Lower lobe of right lung (tissue), 2 donors: ENCODE measurements around the gene CEP131. TPM values are rescaled to one million over a fixed set of nuclear protein-coding genes. Genes with fewer than 3 reads are reported as not detected.

Experiments
- ATAC-seq, 2 donors: fragments of 200-7000 bp; cut with Tn5 transposase; one replicate each; pipeline ENCODE4 v1.9.1; 2020 to 2022; ENCODE audit warnings: mild to moderate bottlenecking in 2 of 2, moderate library complexity in 2 of 2
- DNase-seq: peaks from one replicate; pipeline ENCODE4 v3.0.0-alpha.2; 2020
- H3K27ac ChIP-seq: fragments of 200-600 bp; one replicate; pipeline ENCODE4 v1.8.0; 2022
- H3K27me3 ChIP-seq: fragments of 200-600 bp; one replicate; pipeline ENCODE4 v1.8.0; 2022; ENCODE audit warnings: low read depth
- H3K36me3 ChIP-seq: fragments of 200-600 bp; one replicate; pipeline ENCODE4 v1.8.0; 2022; ENCODE audit warnings: mild to moderate bottlenecking
- H3K4me1 ChIP-seq: fragments of 200-600 bp; one replicate; pipeline ENCODE4 v1.8.0; 2022
- H3K4me3 ChIP-seq: fragments of 200-600 bp; one replicate; pipeline ENCODE4 v1.8.0; 2022; ENCODE audit warnings: mild to moderate bottlenecking
- H3K9me3 ChIP-seq: fragments of 200-600 bp; one replicate; pipeline ENCODE4 v1.8.0; 2022
- intact Hi-C: fragments of 100-400 bp; cut with DNase I; formaldehyde crosslinking; loops from one replicate; pipeline ENCODE4 v1.11.0; 2022
- total RNA-seq: library from RNA; stranded (reverse); fragmentation: NEBNext Ultra II Directional; extraction: Animal tissue kit (Norgen Biotek cat#: 25700); gene quantifications from one replicate; pipeline ENCODE4 v1.2.1, GENCODE V29; 2021
- TF ChIP-seq, protein P1 (sequence below): fragments of 200-600 bp; IDR thresholded peaks from one replicate; pipeline ENCODE4 v1.8.0; 2022; ENCODE audit warnings: antibody characterized with exemption, mild to moderate bottlenecking
- donor health status: DM: no; HTN: yes; CAD: no; lungs with severe emphysema.

CEP131 gene
- total RNA-seq, 1 donor from 2014 or later = 8.3 TPM

DNA sequence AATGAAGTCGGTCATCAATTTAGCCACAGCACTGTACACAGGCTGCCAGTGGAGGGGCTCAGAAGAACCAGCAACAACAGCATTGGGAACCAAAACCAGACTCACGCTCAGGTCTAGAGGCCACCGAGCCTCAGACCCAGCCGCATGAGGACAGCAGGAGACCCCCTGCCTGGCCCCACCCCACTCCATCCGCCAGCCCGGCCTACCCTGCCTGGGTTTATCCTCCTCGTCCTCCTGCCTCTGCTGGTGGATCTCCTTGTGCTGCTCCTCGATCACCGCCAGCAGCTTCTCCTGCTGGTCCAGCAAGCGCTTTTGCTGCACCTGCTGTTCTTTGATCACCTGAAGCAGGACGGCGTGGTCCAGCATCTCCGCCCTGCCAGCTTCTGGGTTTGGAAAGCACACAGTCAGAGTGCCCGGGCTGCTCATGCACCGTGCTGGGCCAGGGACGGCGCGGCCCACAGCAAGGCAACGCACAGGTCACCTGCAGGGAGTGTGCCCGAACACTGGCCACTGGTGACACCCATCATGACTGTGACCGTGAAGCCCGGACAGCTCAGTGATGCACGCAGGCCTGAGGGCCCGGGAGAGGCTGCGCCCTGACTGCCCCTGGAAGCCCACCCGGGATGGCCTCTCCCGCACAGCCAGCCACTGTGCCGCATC, 24.0 kb upstream of the CEP131 start:
- intact Hi-C loops = no loop called here
- Histone ChIP-seq H3K36me3 (peaks cover 39% of the 10 kb centered on the region), H3K4me3 (no peak overlapping the region), H3K27ac (no peak overlapping the region), H3K27me3 (no peaks in the 10 kb centered on the region), H3K4me1 (no peaks in the 10 kb centered on the region), H3K9me3 (no peaks in the 10 kb centered on the region)
- TF ChIP-seq, protein P1, sequence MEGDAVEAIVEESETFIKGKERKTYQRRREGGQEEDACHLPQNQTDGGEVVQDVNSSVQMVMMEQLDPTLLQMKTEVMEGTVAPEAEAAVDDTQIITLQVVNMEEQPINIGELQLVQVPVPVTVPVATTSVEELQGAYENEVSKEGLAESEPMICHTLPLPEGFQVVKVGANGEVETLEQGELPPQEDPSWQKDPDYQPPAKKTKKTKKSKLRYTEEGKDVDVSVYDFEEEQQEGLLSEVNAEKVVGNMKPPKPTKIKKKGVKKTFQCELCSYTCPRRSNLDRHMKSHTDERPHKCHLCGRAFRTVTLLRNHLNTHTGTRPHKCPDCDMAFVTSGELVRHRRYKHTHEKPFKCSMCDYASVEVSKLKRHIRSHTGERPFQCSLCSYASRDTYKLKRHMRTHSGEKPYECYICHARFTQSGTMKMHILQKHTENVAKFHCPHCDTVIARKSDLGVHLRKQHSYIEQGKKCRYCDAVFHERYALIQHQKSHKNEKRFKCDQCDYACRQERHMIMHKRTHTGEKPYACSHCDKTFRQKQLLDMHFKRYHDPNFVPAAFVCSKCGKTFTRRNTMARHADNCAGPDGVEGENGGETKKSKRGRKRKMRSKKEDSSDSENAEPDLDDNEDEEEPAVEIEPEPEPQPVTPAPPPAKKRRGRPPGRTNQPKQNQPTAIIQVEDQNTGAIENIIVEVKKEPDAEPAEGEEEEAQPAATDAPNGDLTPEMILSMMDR = no peak
- peak; percentile 44 for DNase-seq
- ATAC-seq = peak in 1 of 2 donors; percentile 3

DNA sequence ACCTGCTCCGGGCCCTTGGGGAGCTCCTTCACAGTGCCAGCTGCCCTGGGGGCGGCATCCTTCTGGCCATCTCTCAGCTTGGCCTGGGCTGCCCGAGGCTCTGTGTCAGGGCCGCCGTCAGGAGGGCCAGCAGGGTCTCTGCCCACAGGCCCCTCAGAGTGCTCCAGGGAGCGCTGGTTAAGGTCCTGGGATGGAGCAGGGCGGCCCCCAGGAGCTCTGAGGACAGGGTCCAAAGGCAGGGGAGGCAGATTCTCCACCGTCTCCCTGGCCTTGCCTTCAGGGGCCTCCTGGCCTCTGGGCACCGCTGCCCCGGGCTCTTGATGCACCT, 23.5 kb upstream of the CEP131 start:
- H3K4me1 ChIP-seq = no peaks in the 10 kb centered on the region
- DNase-seq (peak; percentile 41), ATAC-seq (peak in 1 of 2 donors; percentile 1)
- no peak overlapping the region for H3K4me3 ChIP-seq
- H3K27ac ChIP-seq = no peak overlapping the region
- peaks cover 34% of the 10 kb centered on the region for H3K36me3 ChIP-seq
- no peaks in the 10 kb centered on the region for H3K9me3 ChIP-seq
- H3K27me3 ChIP-seq = no peaks in the 10 kb centered on the region
- intact Hi-C loops = no loop called here
- TF ChIP-seq, protein P1 = no peak

DNA sequence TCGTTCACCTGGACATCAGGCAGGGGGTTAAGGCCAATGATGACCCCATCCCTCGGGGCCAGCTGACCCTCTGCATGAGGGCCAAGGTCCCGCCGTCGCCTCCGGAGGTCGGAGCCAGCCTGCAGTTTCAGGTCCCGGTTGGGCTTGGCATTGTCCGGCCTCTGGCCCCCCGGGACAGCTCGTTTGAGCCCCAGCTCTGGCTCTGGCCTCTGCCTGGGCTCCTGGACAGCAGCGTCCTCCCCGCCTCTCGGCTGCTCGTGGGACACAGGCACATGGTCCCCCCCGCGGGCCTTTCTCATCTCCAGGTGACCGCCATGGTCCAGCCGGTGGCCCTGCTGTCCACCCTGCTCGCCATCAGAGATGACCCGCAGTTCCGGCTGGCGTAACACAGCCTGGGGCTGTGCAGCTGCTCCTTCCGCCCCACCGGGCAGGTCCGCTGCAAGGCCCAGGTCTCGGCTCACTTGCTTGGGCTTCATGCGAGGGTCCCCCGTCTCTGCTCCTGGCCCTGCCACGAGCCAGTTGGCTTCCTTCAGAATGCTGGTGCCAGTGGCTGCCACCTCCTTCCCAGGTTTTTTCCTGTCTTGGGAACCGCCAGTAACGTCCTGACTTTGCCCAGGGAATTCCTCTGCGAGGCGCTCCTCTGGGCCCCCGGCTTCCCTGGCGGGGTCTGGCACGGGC, 23.0 kb upstream of the CEP131 start:
- TF ChIP-seq, protein P1 = no peak
- peaks cover 34% of the 10 kb centered on the region for H3K36me3 ChIP-seq
- DNase-seq (peak; percentile 44), ATAC-seq (no peak)
- no peaks in the 10 kb centered on the region for H3K4me1 ChIP-seq
- intact Hi-C loops = no loop called here
- no peaks in the 10 kb centered on the region for H3K27me3 ChIP-seq
- no peak overlapping the region for H3K4me3 ChIP-seq
- no peaks in the 10 kb centered on the region for H3K9me3 ChIP-seq
- H3K27ac ChIP-seq = no peak overlapping the region

DNA sequence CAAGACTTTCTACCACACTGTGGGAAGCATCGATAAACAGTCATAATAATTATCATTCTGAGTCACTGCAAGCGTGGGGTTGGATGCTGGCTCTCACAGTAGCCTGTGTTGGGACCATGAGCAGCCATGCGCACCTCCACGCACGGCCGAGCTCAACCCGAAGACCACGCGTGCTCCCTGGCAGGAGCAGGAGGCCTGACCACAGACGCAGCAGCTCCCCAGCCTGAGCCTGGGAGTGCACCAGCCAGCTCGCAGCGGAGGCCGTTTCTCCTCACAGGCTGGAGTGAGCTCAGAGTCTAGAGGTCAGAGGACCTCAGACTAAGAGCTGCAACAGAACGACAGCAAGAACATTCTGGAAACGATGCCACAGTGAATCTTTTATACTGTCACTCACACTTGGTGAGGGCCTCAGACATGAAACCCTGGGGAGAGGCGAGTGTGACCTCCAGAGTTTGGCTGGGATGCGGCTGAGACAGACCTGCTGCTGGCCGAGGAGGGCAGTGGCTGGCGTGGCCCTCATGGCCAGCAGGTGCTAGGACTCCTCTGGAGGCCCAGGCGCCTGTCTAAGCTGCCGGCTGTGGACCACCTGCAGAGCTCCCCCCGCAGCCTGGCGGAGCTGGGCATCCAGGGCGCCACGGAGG, 22.4 kb upstream of the CEP131 start:
- Histone ChIP-seq H3K27me3 (no peaks in the 10 kb centered on the region), H3K36me3 (peaks cover 28% of the 10 kb centered on the region), H3K27ac (no peak overlapping the region), H3K4me1 (peaks cover 6% of the 10 kb centered on the region), H3K9me3 (no peaks in the 10 kb centered on the region), H3K4me3 (no peak overlapping the region)
- TF ChIP-seq, protein P1 = no peak
- peak; percentile 36 for DNase-seq
- intact Hi-C loops = no loop called here
- ATAC-seq = no peak

DNA sequence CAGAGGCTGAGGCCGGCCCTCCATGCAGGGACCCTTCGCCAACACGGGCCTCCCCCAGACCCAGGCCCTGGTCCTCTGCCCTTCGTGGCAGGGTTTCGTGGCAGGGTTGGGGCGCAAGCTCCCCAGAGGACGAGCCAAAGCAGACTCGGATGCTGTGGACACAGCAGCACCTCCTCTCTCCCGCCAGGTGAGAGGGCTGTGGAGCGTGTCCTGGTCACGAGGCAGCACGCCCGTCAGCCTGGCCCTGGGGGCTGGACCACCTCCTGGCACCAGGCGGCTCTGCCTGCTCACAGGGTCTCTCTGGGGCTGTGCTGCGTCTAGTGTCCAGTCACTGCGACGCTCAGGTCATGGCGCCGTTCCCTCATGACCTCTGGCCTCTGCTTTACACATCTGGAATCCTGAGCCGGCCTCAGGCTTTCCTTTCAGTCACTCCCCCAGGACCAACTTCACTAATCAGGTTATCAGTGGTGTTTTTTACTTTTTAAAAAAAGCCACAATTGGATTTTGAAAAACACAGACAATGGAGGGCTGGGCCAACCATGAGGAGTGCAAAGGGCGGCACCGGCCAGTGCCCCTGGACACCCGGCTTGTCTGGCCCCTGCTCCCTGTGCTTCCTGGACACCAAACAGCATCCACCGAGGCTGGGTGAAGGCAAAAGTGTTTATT, 21.7 kb upstream of the CEP131 start:
- Histone ChIP-seq H3K4me1 (peaks cover 12% of the 10 kb centered on the region), H3K36me3 (peaks cover 22% of the 10 kb centered on the region), H3K9me3 (no peaks in the 10 kb centered on the region), H3K27ac (no peak overlapping the region), H3K27me3 (no peaks in the 10 kb centered on the region), H3K4me3 (no peak overlapping the region)
- TF ChIP-seq, protein P1 = no peak
- ATAC-seq (no peak), DNase-seq (peak; percentile 44)
- intact Hi-C loops = no loop called here
